PC-9 (cell line): ENCODE measurements around the gene CDH12. TPM values are rescaled to one million over a fixed set of nuclear protein-coding genes. Genes with fewer than 3 reads are reported as not detected.

Source experiments
- BruUV-seq: library from RNA; stranded (reverse); fragments of 400-500 nt; replicated peaks from 2 replicates; lab custom pipeline; 2021; lab: Mats Ljungman, UMichigan
- CTCF ChIA-PET: fragments of 300-600 bp; sonication (Branson Sonifier 250); formaldehyde crosslinking; loops from one replicate; lab custom pipeline; 2022; ENCODE audit warnings: antibody characterized with exemption; lab: Charles Lee
- POLR2A ChIA-PET: fragments of 300-600 bp; sonication (Branson Sonifier 250); formaldehyde crosslinking; loops from one replicate; lab custom pipeline; 2022; ENCODE audit warnings: antibody characterized with exemption; ENCODE audit not compliant: unreplicated experiment; lab: Charles Lee
- DNase-seq, 2 experiments: peaks; one replicate each; pipeline versions ENCODE4 v3.0.0 to v3.0.0-alpha.2; 2015 to 2022; ENCODE audit warnings: mixed read lengths in 1 of 2
- H2AFZ ChIP-seq: fragments of 200-600 bp; sonication (generic); 2 replicates; pipeline ENCODE4 v1.8.1; 2017; ENCODE audit warnings: antibody characterized with exemption
- H3F3A ChIP-seq: fragments of 200-600 bp; sonication (generic); 2 replicates; pipeline ENCODE4 v1.8.1; 2017; ENCODE audit warnings: antibody characterized with exemption, mild to moderate bottlenecking, low read depth; ENCODE audit not compliant: insufficient read depth
- H3K27ac ChIP-seq: fragments of 200-600 bp; sonication (generic); 2 replicates; pipeline ENCODE4 v1.6.1; 2016; ENCODE audit warnings: mixed run types
- H3K27me3 ChIP-seq: fragments of 200-600 bp; sonication (generic); 2 replicates; pipeline ENCODE4 v1.6.1; 2016; ENCODE audit warnings: low read depth, mixed run types; ENCODE audit not compliant: insufficient read depth
- H3K36me3 ChIP-seq: fragments of 200-600 bp; sonication (generic); 2 replicates; pipeline ENCODE4 v1.6.1; 2016; ENCODE audit warnings: low read depth, mixed run types
- H3K4me1 ChIP-seq: fragments of 200-600 bp; sonication (generic); replicated peaks from 2 replicates; pipeline ENCODE4 v1.6.1; 2016; ENCODE audit warnings: mixed run types; ENCODE audit not compliant: insufficient read depth
- H3K4me2 ChIP-seq: fragments of 200-600 bp; sonication (generic); 2 replicates; pipeline ENCODE4 v1.6.1; 2017; ENCODE audit warnings: mixed run types
- H3K4me3 ChIP-seq: fragments of 200-600 bp; sonication (generic); 2 replicates; pipeline ENCODE4 v1.6.1; 2016; ENCODE audit warnings: mixed run types
- H3K79me2 ChIP-seq: fragments of 200-600 bp; sonication (generic); 2 replicates; pipeline ENCODE4 v1.6.1; 2017; ENCODE audit warnings: low read depth, mixed run types
- H3K9me2 ChIP-seq: fragments of 200-600 bp; sonication (generic); 2 replicates; pipeline ENCODE4 v1.8.1; 2017; ENCODE audit warnings: mild to moderate bottlenecking; ENCODE audit not compliant: insufficient read depth
- H3K9me3 ChIP-seq: fragments of 200-600 bp; sonication (generic); 2 replicates; pipeline ENCODE4 v1.8.1; 2016; ENCODE audit warnings: low read depth; ENCODE audit not compliant: insufficient read depth
- H4K20me1 ChIP-seq: fragments of 200-600 bp; sonication (generic); 2 replicates; pipeline ENCODE4 v1.8.1; 2017; ENCODE audit not compliant: insufficient read depth
- EZH2 ChIP-seq: fragments of 200-600 bp; sonication (generic); IDR thresholded peaks from 2 replicates; pipeline ENCODE4 v1.8.0; 2017; ENCODE audit warnings: antibody characterized with exemption, low read depth
- intact Hi-C: fragments of 100-400 bp; cut with micrococcal nuclease; formaldehyde crosslinking; loops from one replicate; pipeline ENCODE4 v1.10.0; 2022; ENCODE audit not compliant: unreplicated experiment
- total RNA-seq: library from RNA; stranded (reverse); gene quantifications from 2 replicates; pipeline ENCODE4 v1.2.3, GENCODE V29; 2021
- TF ChIP-seq, protein P1 (sequence below): fragments of 200-600 bp; sonication (generic); conservative IDR thresholded peaks from 2 replicates; pipeline ENCODE4 v1.6.1; 2017; ENCODE audit warnings: mixed run types, antibody characterized with exemption, mild to moderate bottlenecking, moderate library complexity

The CDH12 gene
- total RNA-seq, 1 experiment from 2014 or later: not detected

DNA sequence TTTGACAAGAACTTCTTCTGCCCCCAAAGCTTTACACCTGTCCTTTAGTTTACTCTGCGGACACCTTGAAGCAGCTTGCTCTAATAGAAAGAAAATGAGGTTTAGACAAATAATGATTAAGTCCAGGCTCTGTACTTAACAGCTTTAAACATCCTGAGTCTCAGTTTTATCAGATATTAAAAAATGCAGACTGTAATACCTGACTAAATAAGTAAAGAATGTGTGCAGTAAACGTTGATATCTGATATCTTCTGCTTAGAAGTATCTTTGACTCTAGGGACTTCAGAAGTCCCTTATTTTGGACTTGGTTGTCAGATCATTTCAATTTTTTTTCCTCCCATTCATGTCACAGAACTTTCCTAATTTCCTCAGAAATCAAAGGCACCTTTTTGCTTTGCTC is 1060.4 kb downstream of the CDH12 start:
- no peak overlapping the region for H3K4me3 ChIP-seq
- ChIA-PET POLR2A (interaction anchor here (0.6 kb wide), 2 partner anchors 118 to 1516 kb away, joined by 3 read pairs; no protein-coding TSS in a partner anchor), CTCF (no interaction called here)
- H3F3A ChIP-seq: no peaks in the 10 kb centered on the region
- intact Hi-C loops: no loop called here
- no peaks in the 10 kb centered on the region for H4K20me1 ChIP-seq
- BruUV-seq: no TSS peak
- no peaks in the 10 kb centered on the region for H3K4me1 ChIP-seq
- H3K9me2 ChIP-seq: no peaks in the 10 kb centered on the region
- no peaks in the 10 kb centered on the region for H3K27me3 ChIP-seq
- TF ChIP-seq, protein P1, sequence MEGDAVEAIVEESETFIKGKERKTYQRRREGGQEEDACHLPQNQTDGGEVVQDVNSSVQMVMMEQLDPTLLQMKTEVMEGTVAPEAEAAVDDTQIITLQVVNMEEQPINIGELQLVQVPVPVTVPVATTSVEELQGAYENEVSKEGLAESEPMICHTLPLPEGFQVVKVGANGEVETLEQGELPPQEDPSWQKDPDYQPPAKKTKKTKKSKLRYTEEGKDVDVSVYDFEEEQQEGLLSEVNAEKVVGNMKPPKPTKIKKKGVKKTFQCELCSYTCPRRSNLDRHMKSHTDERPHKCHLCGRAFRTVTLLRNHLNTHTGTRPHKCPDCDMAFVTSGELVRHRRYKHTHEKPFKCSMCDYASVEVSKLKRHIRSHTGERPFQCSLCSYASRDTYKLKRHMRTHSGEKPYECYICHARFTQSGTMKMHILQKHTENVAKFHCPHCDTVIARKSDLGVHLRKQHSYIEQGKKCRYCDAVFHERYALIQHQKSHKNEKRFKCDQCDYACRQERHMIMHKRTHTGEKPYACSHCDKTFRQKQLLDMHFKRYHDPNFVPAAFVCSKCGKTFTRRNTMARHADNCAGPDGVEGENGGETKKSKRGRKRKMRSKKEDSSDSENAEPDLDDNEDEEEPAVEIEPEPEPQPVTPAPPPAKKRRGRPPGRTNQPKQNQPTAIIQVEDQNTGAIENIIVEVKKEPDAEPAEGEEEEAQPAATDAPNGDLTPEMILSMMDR: no peak
- TF ChIP-seq EZH2: no peak
- H3K36me3 ChIP-seq: no peaks in the 10 kb centered on the region
- H3K27ac ChIP-seq: no peak overlapping the region
- H2AFZ ChIP-seq: no peak overlapping the region
- no peaks in the 10 kb centered on the region for H3K9me3 ChIP-seq
- DNase-seq: no peak
- no peak overlapping the region for H3K4me2 ChIP-seq
- no peaks in the 10 kb centered on the region for H3K79me2 ChIP-seq

DNA sequence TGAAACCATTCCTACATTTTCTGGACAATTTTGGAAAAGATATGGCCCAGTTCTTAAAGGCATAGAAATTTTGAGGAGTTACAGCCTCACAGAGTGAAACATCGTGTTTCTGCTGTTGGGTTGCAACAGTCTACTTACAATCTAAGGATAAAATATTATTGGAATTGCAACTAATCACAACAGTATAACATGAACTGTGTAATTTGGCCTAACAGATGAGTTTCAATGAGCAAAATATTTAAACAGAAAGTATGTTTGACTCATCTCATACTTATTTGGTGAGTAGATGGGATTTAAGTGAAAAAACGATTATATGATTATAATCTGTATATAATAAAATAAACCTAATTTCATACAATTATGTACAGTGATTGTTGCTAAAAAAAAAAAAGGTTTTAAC is 1061.8 kb downstream of the CDH12 start:
- no peaks in the 10 kb centered on the region for H4K20me1 ChIP-seq
- H2AFZ ChIP-seq: no peak overlapping the region
- no peaks in the 10 kb centered on the region for H3K36me3 ChIP-seq
- no peaks in the 10 kb centered on the region for H3K79me2 ChIP-seq
- no peak overlapping the region for H3K4me3 ChIP-seq
- intact Hi-C loops: loop anchor here (2.0 kb wide), 1 partner anchor 17 kb away; no protein-coding TSS in a partner anchor
- no peak for DNase-seq
- ChIA-PET POLR2A (no interaction called here), CTCF (no interaction called here)
- no peaks in the 10 kb centered on the region for H3K27me3 ChIP-seq
- H3K4me1 ChIP-seq: no peaks in the 10 kb centered on the region
- no peaks in the 10 kb centered on the region for H3F3A ChIP-seq
- TF ChIP-seq, protein P1: no peak
- no peak for TF ChIP-seq EZH2
- no peak overlapping the region for H3K4me2 ChIP-seq
- H3K27ac ChIP-seq: no peak overlapping the region
- no peaks in the 10 kb centered on the region for H3K9me2 ChIP-seq
- no TSS peak for BruUV-seq
- no peaks in the 10 kb centered on the region for H3K9me3 ChIP-seq

DNA sequence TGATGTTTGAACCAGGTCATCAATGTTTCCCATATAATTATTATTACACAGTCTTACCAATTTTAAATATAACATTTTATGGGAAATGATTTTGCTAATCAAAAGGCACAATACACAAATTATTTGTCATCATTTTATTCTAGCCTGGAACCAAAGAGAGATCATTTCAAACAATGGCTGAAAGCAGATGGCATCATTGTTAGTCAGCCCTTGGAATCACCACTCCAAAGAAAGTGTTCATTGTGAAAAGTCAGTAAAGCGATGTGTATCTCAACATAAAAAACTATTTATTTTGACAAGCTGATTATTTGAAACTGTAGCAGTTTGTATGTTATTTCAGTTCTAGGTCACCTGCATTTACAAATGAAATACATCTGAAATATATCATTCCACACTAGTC is 1068.7 kb downstream of the CDH12 start:
- Histone ChIP-seq H3K79me2 (no peaks in the 10 kb centered on the region), H3K4me3 (no peak overlapping the region), H3K4me2 (no peak overlapping the region), H3K9me2 (no peaks in the 10 kb centered on the region; the same call in 1 of the 2 replicates), H4K20me1 (no peaks in the 10 kb centered on the region), H3K36me3 (no peaks in the 10 kb centered on the region), H3K27ac (no peak overlapping the region), H3F3A (no peaks in the 10 kb centered on the region), H3K9me3 (no peaks in the 10 kb centered on the region), H3K27me3 (no peaks in the 10 kb centered on the region), H2AFZ (no peak overlapping the region), H3K4me1 (no peaks in the 10 kb centered on the region)
- intact Hi-C loops: no loop called here
- ChIA-PET POLR2A (no interaction called here), CTCF (interaction anchor here (0.6 kb wide), 1 partner anchor 23 kb away, joined by 3 read pairs; no protein-coding TSS in a partner anchor)
- no peak for DNase-seq
- no TSS peak for BruUV-seq
- TF ChIP-seq, protein P1: no peak
- no peak for TF ChIP-seq EZH2
